ENCODE measurements around the gene IGSF9. TPM values are rescaled to one million over a fixed set of nuclear protein-coding genes. Genes with fewer than 3 reads are reported as not detected.

IGSF9 gene
- polyA plus RNA-seq, 1 donor, result 107 TPM

DNA sequence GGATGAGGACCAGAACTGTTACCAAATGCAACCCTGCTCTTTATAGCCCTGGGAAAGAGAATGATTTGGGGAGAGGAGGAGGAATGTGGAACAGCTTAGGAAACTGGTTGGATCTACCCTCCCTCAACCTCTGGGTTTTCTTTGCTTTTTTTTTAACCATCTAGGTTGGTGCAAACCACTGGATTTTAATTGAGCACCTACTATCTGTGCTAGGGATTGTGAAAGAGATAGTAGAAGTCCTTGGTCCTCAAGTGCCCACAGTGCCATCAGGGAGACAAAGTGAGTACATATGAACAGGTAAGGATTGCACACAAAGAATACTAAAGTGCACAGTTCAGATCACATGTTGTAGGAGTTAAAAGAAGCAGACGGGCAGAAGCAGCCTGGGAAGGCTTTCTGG lies 24.8 kb downstream of the IGSF9 start:
- Histone ChIP-seq H3K4me3 (ENCODE audit: low read length) (no peak overlapping the region), H3K9me3 (ENCODE audit: control insufficient read depth, low read depth, low read length) (no peaks in the 10 kb centered on the region), H3K27ac (ENCODE audit: low read length) (no peak overlapping the region), H3K4me1 (ENCODE audit: control insufficient read depth, insufficient read depth, low read length) (peaks cover 54% of the 10 kb centered on the region), H3K27me3 (ENCODE audit: control insufficient read depth, insufficient read depth, low read length) (no peaks in the 10 kb centered on the region), H3K36me3 (ENCODE audit: control insufficient read depth, insufficient read depth, low read length) (peaks cover 42% of the 10 kb centered on the region)
- no CpG with 5 or more reads among the region's 1 CpG for WGBS (ENCODE audit: insufficient coverage, low lambda C conversion rate)
- no peak for DNase-seq

DNA sequence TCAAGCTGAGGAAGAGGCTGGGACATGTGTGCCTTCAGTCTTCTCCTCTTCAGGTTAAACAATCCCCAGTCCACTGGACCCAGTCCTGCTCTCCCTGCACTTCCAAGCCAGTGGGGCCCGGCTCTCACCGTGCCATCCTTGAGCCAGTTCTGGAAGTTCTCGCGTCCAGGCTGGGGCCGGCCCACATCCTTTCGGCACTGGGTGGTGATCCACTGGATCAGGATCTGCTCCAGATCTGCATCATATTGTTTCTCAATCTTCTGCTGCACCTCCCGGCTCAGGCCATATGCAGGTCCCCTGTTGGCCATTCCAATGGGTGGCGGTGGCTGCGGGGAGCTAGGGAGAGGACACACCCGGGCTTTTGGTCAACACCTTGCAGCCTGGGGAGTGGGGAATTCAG lies 25.2 kb downstream of the IGSF9 start:
- peaks cover 54% of the 10 kb centered on the region for H3K4me1 ChIP-seq (ENCODE audit: control insufficient read depth, insufficient read depth, low read length)
- WGBS (ENCODE audit: insufficient coverage, low lambda C conversion rate), result no CpG with 5 or more reads among the region's 10 CpGs

DNA sequence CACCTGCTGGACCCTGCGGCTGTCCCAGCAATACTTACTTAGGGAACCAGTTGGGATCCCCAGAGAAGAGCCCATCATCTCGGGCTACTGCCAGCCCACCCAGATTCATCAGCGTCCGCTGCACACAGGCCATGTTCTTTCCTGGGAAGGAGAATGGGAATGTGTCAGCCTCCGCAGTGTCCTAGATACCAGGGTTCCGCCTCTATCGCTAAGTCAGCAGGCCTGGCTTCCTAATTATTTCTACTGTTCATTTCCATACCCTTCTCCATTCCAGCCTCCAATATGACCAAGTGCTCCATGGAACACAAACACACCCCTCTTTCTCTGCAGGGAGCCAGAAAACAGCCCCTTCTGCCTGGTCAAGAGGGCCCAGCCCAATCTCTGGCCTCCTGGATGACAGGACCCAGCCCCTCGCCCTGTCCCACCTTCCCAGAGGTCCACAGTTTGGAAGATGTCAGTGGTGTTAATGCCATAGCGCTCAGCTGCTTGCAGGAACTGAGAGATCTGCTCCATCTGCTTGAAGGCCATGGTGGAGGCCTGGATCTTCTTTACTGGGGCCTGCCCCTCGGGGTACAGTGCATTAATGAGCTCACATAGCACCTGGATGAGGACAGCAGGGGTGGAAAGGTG lies 26.1 kb downstream of the IGSF9 start:
- no peaks in the 10 kb centered on the region for H3K9me3 ChIP-seq (ENCODE audit: control insufficient read depth, low read depth, low read length)
- H3K36me3 ChIP-seq (ENCODE audit: control insufficient read depth, insufficient read depth, low read length), result peaks cover 42% of the 10 kb centered on the region
- no peaks in the 10 kb centered on the region for H3K27me3 ChIP-seq (ENCODE audit: control insufficient read depth, insufficient read depth, low read length)
- no CpG with 5 or more reads among the region's 10 CpGs for WGBS (ENCODE audit: insufficient coverage, low lambda C conversion rate)
- DNase-seq, result no peak
- H3K4me3 ChIP-seq (ENCODE audit: low read length), result no peak overlapping the region
- no peak overlapping the region for H3K27ac ChIP-seq (ENCODE audit: low read length)
- peaks cover 54% of the 10 kb centered on the region for H3K4me1 ChIP-seq (ENCODE audit: control insufficient read depth, insufficient read depth, low read length)

More for the DNA sequence above, 25.2 kb downstream of the IGSF9 start:
- DNase-seq, result no peak
- peaks cover 42% of the 10 kb centered on the region for H3K36me3 ChIP-seq (ENCODE audit: control insufficient read depth, insufficient read depth, low read length)
- no peaks in the 10 kb centered on the region for H3K9me3 ChIP-seq (ENCODE audit: control insufficient read depth, low read depth, low read length)
- no peaks in the 10 kb centered on the region for H3K27me3 ChIP-seq (ENCODE audit: control insufficient read depth, insufficient read depth, low read length)
- no peak overlapping the region for H3K27ac ChIP-seq (ENCODE audit: low read length)
- no peak overlapping the region for H3K4me3 ChIP-seq (ENCODE audit: low read length)

DNA sequence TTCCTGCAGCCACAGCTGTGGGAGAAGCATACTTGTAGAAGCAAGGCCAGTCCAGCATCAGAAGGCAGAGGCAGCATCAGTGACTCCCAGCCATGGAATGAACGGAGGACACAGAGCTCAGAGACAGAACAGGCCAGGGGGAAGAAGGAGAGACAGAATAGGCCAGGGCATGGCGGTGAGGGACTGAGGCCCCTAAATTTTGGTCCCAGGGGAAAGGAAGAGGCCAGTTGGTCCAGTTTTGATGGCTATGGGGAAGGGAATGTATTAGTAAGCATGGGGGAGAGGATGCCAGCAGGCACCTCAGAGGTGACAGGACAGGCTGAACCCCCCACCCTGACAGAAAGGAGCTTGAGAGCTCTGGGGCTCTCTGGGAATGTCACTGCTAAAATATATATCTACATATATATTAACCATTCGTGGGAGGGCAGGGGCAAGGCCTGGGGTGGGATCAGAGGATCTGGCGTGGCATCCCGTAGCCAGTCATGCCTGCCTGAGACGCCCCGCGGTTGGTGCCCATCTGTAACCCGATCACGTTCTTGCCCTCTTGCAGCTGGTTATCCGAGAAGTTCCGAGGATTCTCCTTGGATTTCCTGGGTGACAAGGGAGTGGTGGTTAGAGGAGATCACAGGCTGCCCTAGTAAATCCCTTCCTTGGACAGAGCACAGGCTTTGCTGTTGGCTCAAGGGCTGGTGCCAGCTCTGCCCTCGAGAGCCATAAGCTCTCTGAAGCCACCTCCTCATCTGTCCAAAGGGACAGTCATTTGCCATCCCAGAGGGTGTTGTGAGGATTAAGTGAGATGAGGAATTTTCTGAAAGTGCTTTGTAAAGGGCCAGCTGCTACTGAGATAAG lies 26.8 kb downstream of the IGSF9 start:
- no CpG with 5 or more reads among the region's 13 CpGs for WGBS (ENCODE audit: insufficient coverage, low lambda C conversion rate)
- DNase-seq, result no peak
- no peaks in the 10 kb centered on the region for H3K9me3 ChIP-seq (ENCODE audit: control insufficient read depth, low read depth, low read length)
- peaks cover 50% of the 10 kb centered on the region for H3K4me1 ChIP-seq (ENCODE audit: control insufficient read depth, insufficient read depth, low read length)
- H3K4me3 ChIP-seq (ENCODE audit: low read length), result no peak overlapping the region
- peaks cover 42% of the 10 kb centered on the region for H3K36me3 ChIP-seq (ENCODE audit: control insufficient read depth, insufficient read depth, low read length)
- H3K27me3 ChIP-seq (ENCODE audit: control insufficient read depth, insufficient read depth, low read length), result no peaks in the 10 kb centered on the region
- H3K27ac ChIP-seq (ENCODE audit: low read length), result no peak overlapping the region

DNA sequence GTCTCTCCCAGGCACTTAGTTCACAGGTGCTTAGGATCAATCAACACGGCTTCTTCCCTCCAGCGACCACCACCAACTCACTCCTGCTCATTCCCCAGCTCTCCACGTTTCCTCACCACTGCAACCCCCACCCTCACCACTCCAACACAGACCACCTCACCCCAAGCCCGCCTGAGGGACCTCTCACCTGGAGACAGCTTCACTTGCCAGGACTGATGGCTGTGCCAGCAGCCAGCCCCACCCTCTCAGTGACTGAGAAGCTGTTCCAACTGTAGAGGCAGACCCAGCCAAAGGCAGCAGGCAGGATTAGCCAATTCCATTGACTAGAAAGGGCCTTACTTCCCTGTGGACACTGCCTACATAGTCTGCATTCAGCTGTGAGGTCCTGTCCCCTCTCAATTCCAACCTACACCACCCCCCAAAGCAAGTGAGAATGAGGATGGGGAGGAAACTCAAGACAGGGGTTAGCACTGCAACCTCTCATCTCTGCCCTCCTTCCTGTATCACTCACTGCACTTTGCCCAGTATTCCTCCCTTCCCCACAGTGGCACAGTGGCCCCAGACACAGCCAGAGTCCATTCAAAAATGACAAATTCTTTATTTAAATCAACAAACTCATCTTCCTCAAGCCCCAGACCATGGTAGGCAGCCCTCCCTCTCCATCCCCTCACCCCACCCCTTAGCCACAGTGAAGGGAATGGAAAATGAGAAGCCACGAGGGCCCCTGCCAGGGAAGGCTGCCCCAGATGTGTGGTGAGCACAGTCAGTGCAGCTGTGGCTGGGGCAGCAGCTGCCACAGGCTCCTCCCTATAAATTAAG lies 27.7 kb downstream of the IGSF9 start:
- no peak overlapping the region for H3K4me3 ChIP-seq (ENCODE audit: low read length)
- H3K36me3 ChIP-seq (ENCODE audit: control insufficient read depth, insufficient read depth, low read length), result peaks cover 42% of the 10 kb centered on the region
- no peak overlapping the region for H3K27ac ChIP-seq (ENCODE audit: low read length)
- WGBS (ENCODE audit: insufficient coverage, low lambda C conversion rate), result 100% methylated on average over 1 of the region's 5 CpGs
- no peaks in the 10 kb centered on the region for H3K27me3 ChIP-seq (ENCODE audit: control insufficient read depth, insufficient read depth, low read length)
- DNase-seq, result peak in 1 of 2 donors; percentile 54
- no peaks in the 10 kb centered on the region for H3K9me3 ChIP-seq (ENCODE audit: control insufficient read depth, low read depth, low read length)
- peaks cover 42% of the 10 kb centered on the region for H3K4me1 ChIP-seq (ENCODE audit: control insufficient read depth, insufficient read depth, low read length)

DNA sequence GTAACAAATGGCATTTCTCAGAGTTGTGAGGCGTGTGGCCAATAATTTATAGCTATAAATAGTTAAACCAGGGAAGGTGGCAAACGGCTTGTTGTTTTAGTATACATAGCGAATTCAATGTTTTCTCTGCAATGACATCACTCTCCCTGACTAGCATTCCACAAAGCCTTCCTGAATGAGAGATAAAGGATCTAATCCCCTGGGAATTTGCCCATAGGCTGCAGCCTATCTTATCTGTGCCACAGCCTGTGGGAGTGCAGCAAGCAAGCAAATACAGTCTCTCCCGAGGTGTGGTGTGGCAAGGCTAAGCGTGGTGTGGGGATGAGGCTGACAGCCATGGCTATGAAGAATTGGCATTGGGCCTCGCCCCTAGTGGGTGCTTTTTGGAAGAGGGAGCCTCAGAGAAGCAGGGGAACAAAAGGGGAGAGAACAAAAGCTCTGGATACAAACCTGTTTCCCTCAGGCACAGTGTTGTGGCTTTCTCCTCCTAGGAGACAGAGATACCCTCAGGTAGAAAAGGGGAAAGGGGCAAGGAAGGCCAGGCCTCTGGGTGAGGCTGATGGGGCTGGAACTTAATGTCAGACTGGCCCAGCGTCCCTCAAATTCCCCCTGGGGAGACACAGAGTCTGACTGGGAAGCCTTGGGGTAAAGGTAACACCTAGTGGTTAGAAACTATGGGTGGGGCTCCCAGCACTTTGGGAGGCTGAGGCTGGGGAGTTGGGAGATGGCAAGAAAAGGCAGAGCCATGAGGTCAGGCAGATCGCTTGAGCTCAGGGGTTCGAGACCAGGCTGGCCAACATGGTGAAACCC lies 29.0 kb downstream of the IGSF9 start:
- WGBS (ENCODE audit: insufficient coverage, low lambda C conversion rate), result no CpG with 5 or more reads among the region's 9 CpGs
- no peaks in the 10 kb centered on the region for H3K27me3 ChIP-seq (ENCODE audit: control insufficient read depth, insufficient read depth, low read length)
- peak in 1 of 2 donors; percentile 56 for DNase-seq
- peaks cover 35% of the 10 kb centered on the region for H3K4me1 ChIP-seq (ENCODE audit: control insufficient read depth, insufficient read depth, low read length)
- H3K4me3 ChIP-seq (ENCODE audit: low read length), result no peak overlapping the region
- H3K36me3 ChIP-seq (ENCODE audit: control insufficient read depth, insufficient read depth, low read length), result peaks cover 38% of the 10 kb centered on the region
- no peaks in the 10 kb centered on the region for H3K9me3 ChIP-seq (ENCODE audit: control insufficient read depth, low read depth, low read length)
- peak overlapping the region; percentile 30 for H3K27ac ChIP-seq (ENCODE audit: low read length)

DNA sequence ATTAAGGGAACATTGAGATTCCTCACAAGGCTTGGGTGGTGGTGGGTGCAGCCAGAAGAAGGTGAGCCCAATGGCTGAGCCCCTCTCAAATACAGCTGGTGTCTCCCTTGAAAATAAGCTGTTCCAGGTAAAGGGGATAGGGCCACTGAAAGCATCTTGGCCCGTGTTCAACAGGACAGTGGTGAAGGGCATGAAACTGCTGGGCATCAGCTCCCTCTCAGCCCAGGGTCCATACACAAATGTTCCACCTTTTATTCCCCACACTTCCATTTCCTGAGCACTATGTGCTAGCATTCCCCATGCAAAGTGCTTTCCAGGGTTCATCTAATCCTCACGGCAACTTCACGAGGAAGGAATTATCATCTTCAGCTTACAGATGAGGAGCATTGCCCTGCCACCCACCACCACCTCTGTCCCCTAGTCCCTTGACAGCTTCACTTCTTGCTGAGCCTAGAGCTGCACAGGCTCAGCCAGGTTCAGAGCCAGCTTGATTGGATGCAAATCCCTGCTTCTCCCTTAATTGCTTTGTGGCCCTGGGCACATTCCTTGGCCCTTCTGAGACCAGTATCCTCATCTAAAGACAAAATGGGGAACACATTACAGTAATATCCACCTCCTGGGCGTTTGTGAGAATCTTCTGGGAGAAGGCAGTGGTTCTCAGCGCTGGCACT lies 29.7 kb downstream of the IGSF9 start:
- no peaks in the 10 kb centered on the region for H3K9me3 ChIP-seq (ENCODE audit: control insufficient read depth, low read depth, low read length)
- DNase-seq, result no peak
- H3K36me3 ChIP-seq (ENCODE audit: control insufficient read depth, insufficient read depth, low read length), result peaks cover 36% of the 10 kb centered on the region
- peak overlapping the region; percentile 30 for H3K27ac ChIP-seq (ENCODE audit: low read length)
- no peaks in the 10 kb centered on the region for H3K27me3 ChIP-seq (ENCODE audit: control insufficient read depth, insufficient read depth, low read length)
- peaks cover 43% of the 10 kb centered on the region for H3K4me1 ChIP-seq (ENCODE audit: control insufficient read depth, insufficient read depth, low read length)
- 80% methylated on average over 1 of the region's 5 CpGs for WGBS (ENCODE audit: insufficient coverage, low lambda C conversion rate)
- H3K4me3 ChIP-seq (ENCODE audit: low read length), result no peak overlapping the region

DNA sequence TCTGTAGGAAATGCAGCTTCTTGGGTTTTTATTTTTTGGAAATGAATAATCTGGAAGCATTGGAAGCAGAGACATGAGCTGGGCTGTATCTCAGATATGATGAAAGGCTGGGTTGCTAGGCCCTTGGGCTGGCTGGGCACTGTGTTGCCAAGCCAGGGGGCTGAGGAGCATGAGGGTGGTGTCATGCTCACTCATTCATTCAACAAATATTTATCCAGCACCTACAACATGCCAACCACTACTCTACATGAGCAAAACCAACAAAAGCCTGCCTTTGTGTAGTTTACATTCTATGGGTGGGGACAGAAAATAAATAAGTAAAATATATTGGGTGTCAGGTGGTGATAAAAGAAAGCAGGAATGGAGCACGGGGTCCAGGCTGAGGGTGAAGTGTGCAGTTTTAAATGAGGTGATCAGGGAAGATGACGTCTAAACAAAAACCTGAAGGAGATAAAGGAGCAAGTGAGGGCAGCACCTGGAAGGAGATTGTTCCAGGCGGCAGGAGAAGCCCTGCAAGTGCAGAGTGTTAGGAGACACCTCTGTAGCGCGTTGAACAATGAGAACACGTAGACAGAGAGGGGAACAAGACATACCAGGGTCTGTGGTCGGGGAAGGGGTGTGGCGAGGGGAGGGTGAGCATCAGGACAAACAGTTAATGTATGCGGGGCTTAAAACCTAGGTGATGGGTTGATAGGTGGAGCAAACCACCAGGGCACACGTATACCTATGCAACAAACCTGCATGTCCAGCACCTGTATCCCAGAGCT lies 31.0 kb downstream of the IGSF9 start:
- H3K9me3 ChIP-seq (ENCODE audit: control insufficient read depth, low read depth, low read length), result no peaks in the 10 kb centered on the region
- H3K4me1 ChIP-seq (ENCODE audit: control insufficient read depth, insufficient read depth, low read length), result peaks cover 55% of the 10 kb centered on the region
- H3K27me3 ChIP-seq (ENCODE audit: control insufficient read depth, insufficient read depth, low read length), result no peaks in the 10 kb centered on the region
- DNase-seq, result no peak
- H3K36me3 ChIP-seq (ENCODE audit: control insufficient read depth, insufficient read depth, low read length), result peaks cover 23% of the 10 kb centered on the region
- H3K27ac ChIP-seq (ENCODE audit: low read length), result no peak overlapping the region
- WGBS (ENCODE audit: insufficient coverage, low lambda C conversion rate), result 65% methylated on average over 3 of the region's 10 CpGs
- H3K4me3 ChIP-seq (ENCODE audit: low read length), result no peak overlapping the region

All from large intestine (tissue), 3 donors.